ENCODE measurements around the gene CENPT.
"Not testable (repeated sequence)": the region's sequence is repeated elsewhere in the genome, so short reads cannot be mapped to it uniquely, and the experiment has no call there.

CENPT gene

GRCh38 chr16:67845291-67846062, 2.0 kb downstream of the CENPT start:
- no peak for DNase-seq

- no peak for DNase-seq
Measured at GRCh38 chr16:67844497-67844896, 3.0 kb downstream of the CENPT start.

- no peak for DNase-seq
Measured at GRCh38 chr16:67843343-67843765, 4.1 kb downstream of the CENPT start.

- DNase-seq = no peak
Measured at GRCh38 chr16:67842509-67843342, 4.8 kb downstream of the CENPT start.

- peak; percentile 68 for DNase-seq
Measured at GRCh38 chr16:67841816-67842508, 5.5 kb downstream of the CENPT start, which contains the start of gene THAP11. THAP11 (plus strand) TSS chr16:67842320; CDS start chr16:67842555, 235 bp downstream.

- no peak for DNase-seq
Measured at GRCh38 chr16:67841198-67841815, 6.2 kb downstream of the CENPT start.

- DNase-seq = no peak
Measured at GRCh38 chr16:67837811-67838210, 9.7 kb downstream of the CENPT start.

GRCh38 chr16:67837190-67837589, 10.3 kb downstream of the CENPT start:
- DNase-seq = not testable (repeated sequence)

GRCh38 chr16:67834242-67834614, 13.3 kb downstream of the CENPT start:
- no peak for DNase-seq

- peak; percentile 28 for DNase-seq
Measured at GRCh38 chr16:67833415-67834241, 13.9 kb downstream of the CENPT start.

- no peak for DNase-seq
Measured at GRCh38 chr16:67833030-67833414, 14.5 kb downstream of the CENPT start.

- no peak for DNase-seq
Measured at GRCh38 chr16:67828651-67829050, 18.8 kb downstream of the CENPT start.

- DNase-seq = no peak
Measured at GRCh38 chr16:67825906-67826305, 21.6 kb downstream of the CENPT start.

- DNase-seq = no peak
Measured at GRCh38 chr16:67825119-67825518, 22.4 kb downstream of the CENPT start.

- no peak for DNase-seq
Measured at GRCh38 chr16:67822511-67822910, 25.0 kb downstream of the CENPT start.

- DNase-seq = no peak
Measured at GRCh38 chr16:67820608-67821259, 26.8 kb downstream of the CENPT start.

GRCh38 chr16:67814567-67814966, 32.9 kb downstream of the CENPT start:
- DNase-seq = no peak

- no peak for DNase-seq
Measured at GRCh38 chr16:67811899-67812298, 35.6 kb downstream of the CENPT start.

- no peak for DNase-seq
Measured at GRCh38 chr16:67807148-67807682, 40.3 kb downstream of the CENPT start.

- DNase-seq = peak; percentile 90
Measured at GRCh38 chr16:67806428-67807147, 40.9 kb downstream of the CENPT start, which contains the start of the genes RANBP10 and TSNAXIP1. RANBP10 (minus strand) TSS chr16:67806560; CDS start chr16:67806536, 24 bp downstream. TSNAXIP1 (plus strand) TSS chr16:67806889; CDS start chr16:67807150, 261 bp downstream.
